ENCODE results near the gene TNFRSF12A. TPM values are rescaled to one million over a fixed set of nuclear protein-coding genes. Genes with fewer than 3 reads are reported as not detected.

Gene TNFRSF12A
- total RNA-seq, 2 experiments from 2014 or later, result 6.1 to 7.5 TPM

- Mint-ChIP-seq H3K4me1 (peaks cover 41% of the 10 kb centered on the region), H3K9me3 (no peaks in the 10 kb centered on the region), H3K27ac (peak overlapping the region; percentile 80), H3K4me3 (peak overlapping the region; percentile 88), H3K36me3 (ENCODE audit: low read depth) (peaks cover 25% of the 10 kb centered on the region), H3K27me3 (peaks cover 2% of the 10 kb centered on the region)
- POLR2A ChIA-PET, result interaction anchor here (0.6 to 4.7 kb wide), 23 partner anchors 9 to 421 kb away, joined by 3 to 107 read pairs (median 6); partner anchors contain the start of genes HCFC1R1, IL32, KREMEN2 and PAQR4
- peak; percentile 46 for DNase-seq
- CTCF ChIA-PET, result interaction anchor here (0.6 to 4.7 kb wide), 6 partner anchors 10 to 140 kb away, joined by 3 to 31 read pairs (median 6); partner anchors contain the start of genes FLYWCH2 and PAQR4
These were observed 40.4 kb upstream of the TNFRSF12A start for GRCh38 chr16:2979669-2980226.

- Mint-ChIP-seq H3K27ac (peak within 1 kb of the TSS; percentile 80), H3K4me3 (peak within 1 kb of the TSS; percentile 88), H3K4me1 (peaks cover 41% of the 10 kb centered on the region), H3K9me3 (no peaks in the 10 kb centered on the region), H3K27me3 (peaks cover 2% of the 10 kb centered on the region), H3K36me3 (ENCODE audit: low read depth) (peaks cover 25% of the 10 kb centered on the region)
- DNase-seq, result peak; percentile 95
- ChIA-PET CTCF (interaction anchor here (0.6 to 4.7 kb wide), 10 partner anchors 8 to 141 kb away, joined by 3 to 31 read pairs (median 4); partner anchors contain the start of genes FLYWCH2 and PAQR4), POLR2A (interaction anchor here (0.6 to 4.7 kb wide), 32 partner anchors 8 to 421 kb away, joined by 3 to 107 read pairs (median 4); partner anchors contain the start of genes FLYWCH2, HCFC1R1, IL32 and KREMEN2)
These were observed 39.7 kb upstream of the TNFRSF12A start, which contains the start of gene PKMYT1 for GRCh38 chr16:2980227-2981176. Gene PKMYT1 (minus strand): TSS chr16:2980446. CDS start chr16:2979657, 789 bp downstream.

GRCh38 chr16:2981177-2981898, 38.8 kb upstream of the TNFRSF12A start:
- Mint-ChIP-seq H3K4me3 (peak overlapping the region; percentile 88), H3K27ac (peak overlapping the region; percentile 76), H3K36me3 (ENCODE audit: low read depth) (peaks cover 18% of the 10 kb centered on the region), H3K9me3 (no peaks in the 10 kb centered on the region), H3K4me1 (peaks cover 41% of the 10 kb centered on the region), H3K27me3 (peaks cover 3% of the 10 kb centered on the region)
- CTCF ChIA-PET, result interaction anchor here (1.5 to 4.7 kb wide), 4 partner anchors 12 to 51 kb away, joined by 3 to 31 read pairs (median 8); partner anchors contain the start of gene PAQR4
- POLR2A ChIA-PET, result interaction anchor here (0.6 to 4.7 kb wide), 25 partner anchors 10 to 204 kb away, joined by 3 to 107 read pairs (median 5); partner anchors contain the start of genes FLYWCH2, HCFC1R1, IL32 and KREMEN2
- no peak for DNase-seq

- Mint-ChIP-seq H3K36me3 (ENCODE audit: low read depth) (peaks cover 16% of the 10 kb centered on the region), H3K9me3 (no peaks in the 10 kb centered on the region), H3K27ac (peak overlapping the region; percentile 17), H3K4me1 (peaks cover 40% of the 10 kb centered on the region), H3K4me3 (peak overlapping the region; percentile 64), H3K27me3 (peaks cover 4% of the 10 kb centered on the region)
- POLR2A ChIA-PET, result interaction anchor here (1.2 to 4.7 kb wide), 7 partner anchors 11 to 99 kb away, joined by 3 to 107 read pairs (median 7); partner anchors contain the start of genes FLYWCH2, KREMEN2 and PAQR4
- DNase-seq, result no peak
- CTCF ChIA-PET, result interaction anchor here (1.5 to 4.7 kb wide), 3 partner anchors 10 to 46 kb away, joined by 3 to 31 read pairs (median 3); partner anchors contain the start of gene PAQR4
These were observed 38.3 kb upstream of the TNFRSF12A start for GRCh38 chr16:2981899-2982250.

- ChIA-PET POLR2A (interaction anchor here (0.7 to 3.4 kb wide), 4 partner anchors 12 to 99 kb away, joined by 3 to 29 read pairs (median 4); partner anchors contain the start of genes FLYWCH2 and KREMEN2), CTCF (interaction anchor here (0.7 to 2.7 kb wide), 8 partner anchors 10 to 74 kb away, joined by 3 to 11 read pairs (median 3); no protein-coding TSS in a partner anchor)
- H3K27ac Mint-ChIP-seq, result no peak overlapping the region
- H3K4me1 Mint-ChIP-seq, result peaks cover 35% of the 10 kb centered on the region
- peaks cover 12% of the 10 kb centered on the region for H3K36me3 Mint-ChIP-seq (ENCODE audit: low read depth)
- DNase-seq, result no peak
- H3K4me3 Mint-ChIP-seq, result no peak overlapping the region
- H3K27me3 Mint-ChIP-seq, result peaks cover 4% of the 10 kb centered on the region
- H3K9me3 Mint-ChIP-seq, result no peaks in the 10 kb centered on the region
These were observed 37.8 kb upstream of the TNFRSF12A start for GRCh38 chr16:2982402-2982801.

- CTCF ChIA-PET, result interaction anchor here (0.9 to 2.7 kb wide), 5 partner anchors 11 to 48 kb away, joined by 3 to 11 read pairs (median 4); no protein-coding TSS in a partner anchor
- H3K9me3 Mint-ChIP-seq, result no peaks in the 10 kb centered on the region
These were observed 36.4 kb upstream of the TNFRSF12A start for GRCh38 chr16:2983706-2984136.

GRCh38 chr16:2985462-2985861, 34.7 kb upstream of the TNFRSF12A start:
- Mint-ChIP-seq H3K27ac (no peak overlapping the region), H3K27me3 (peaks cover 9% of the 10 kb centered on the region), H3K4me1 (peaks cover 23% of the 10 kb centered on the region), H3K4me3 (no peak overlapping the region), H3K9me3 (no peaks in the 10 kb centered on the region), H3K36me3 (ENCODE audit: low read depth) (peaks cover 2% of the 10 kb centered on the region)
- CTCF ChIA-PET, result no interaction called here
- POLR2A ChIA-PET, result no interaction called here
- no peak for DNase-seq

More at GRCh38 chr16:2983706-2984136, 36.4 kb upstream of the TNFRSF12A start:
- Mint-ChIP-seq H3K27me3 (peaks cover 6% of the 10 kb centered on the region), H3K4me1 (peaks cover 27% of the 10 kb centered on the region), H3K27ac (no peak overlapping the region), H3K36me3 (ENCODE audit: low read depth) (peaks cover 4% of the 10 kb centered on the region), H3K4me3 (no peak overlapping the region)
- POLR2A ChIA-PET, result no interaction called here
- DNase-seq, result peak; percentile 81

- H3K36me3 Mint-ChIP-seq (ENCODE audit: low read depth), result peaks cover 2% of the 10 kb centered on the region
- DNase-seq, result no peak
- ChIA-PET CTCF (no interaction called here), POLR2A (no interaction called here)
- peaks cover 10% of the 10 kb centered on the region for H3K27me3 Mint-ChIP-seq
- H3K27ac Mint-ChIP-seq, result no peak overlapping the region
- H3K4me3 Mint-ChIP-seq, result no peak overlapping the region
- peaks cover 20% of the 10 kb centered on the region for H3K4me1 Mint-ChIP-seq
- no peaks in the 10 kb centered on the region for H3K9me3 Mint-ChIP-seq
These were observed 34.2 kb upstream of the TNFRSF12A start for GRCh38 chr16:2985893-2986355.

- Mint-ChIP-seq H3K27ac (no peak overlapping the region), H3K36me3 (ENCODE audit: low read depth) (no peaks in the 10 kb centered on the region), H3K4me1 (peaks cover 13% of the 10 kb centered on the region), H3K27me3 (peaks cover 10% of the 10 kb centered on the region), H3K9me3 (no peaks in the 10 kb centered on the region), H3K4me3 (no peak overlapping the region)
- ChIA-PET POLR2A (no interaction called here), CTCF (no interaction called here)
- no peak for DNase-seq
These were observed 33.5 kb upstream of the TNFRSF12A start for GRCh38 chr16:2986623-2987188.

- DNase-seq, result no peak
- POLR2A ChIA-PET, result interaction anchor here (1.1 kb wide), 1 partner anchor 15 kb away, joined by 4 read pairs; no protein-coding TSS in a partner anchor
These were observed 32.9 kb upstream of the TNFRSF12A start for GRCh38 chr16:2987286-2987685.

GRCh38 chr16:2987833-2988232, 32.3 kb upstream of the TNFRSF12A start:
- CTCF ChIA-PET, result no interaction called here
- POLR2A ChIA-PET, result interaction anchor here (1.1 to 1.9 kb wide), 2 partner anchors 8 to 16 kb away, joined by 4 to 7 read pairs; partner anchors contain the start of gene PKMYT1
- Mint-ChIP-seq H3K27me3 (peaks cover 10% of the 10 kb centered on the region), H3K4me1 (peaks cover 8% of the 10 kb centered on the region), H3K36me3 (ENCODE audit: low read depth) (no peaks in the 10 kb centered on the region), H3K4me3 (no peak overlapping the region), H3K9me3 (no peaks in the 10 kb centered on the region), H3K27ac (no peak overlapping the region)
- DNase-seq, result no peak

More at GRCh38 chr16:2987286-2987685, 32.9 kb upstream of the TNFRSF12A start:
- Mint-ChIP-seq H3K27ac (no peak overlapping the region), H3K4me1 (peaks cover 10% of the 10 kb centered on the region), H3K9me3 (no peaks in the 10 kb centered on the region), H3K4me3 (no peak overlapping the region), H3K27me3 (peaks cover 10% of the 10 kb centered on the region), H3K36me3 (ENCODE audit: low read depth) (no peaks in the 10 kb centered on the region)
- CTCF ChIA-PET, result no interaction called here

Measured in activated CD4-positive, alpha-beta memory T cell treated with anti-CD3 and anti-CD28 coated beads, Interleukin-2, amount 10 ng/mL, durations not matched to agents 7 days and 5 days (primary cell).